Neural cell (in vitro differentiated cells): ENCODE results near the gene PTPRG.

Source experiments
- EP300 ChIP-seq: fragments of 450-650 bp; conservative IDR thresholded peaks from 2 replicates; pipeline ENCODE4 v1.6.1; 2014; ENCODE audit warnings: antibody characterized with exemption, mild to moderate bottlenecking, moderate library complexity; ENCODE audit not compliant: poor library complexity, severe bottlenecking
- EZH2 ChIP-seq: fragments of 200-600, 300-800 bp; shearing (Covaris generic), sonication (generic); IDR thresholded peaks from 2 replicates; pipeline ENCODE4 v1.6.1; 2014; ENCODE audit warnings: antibody characterized with exemption, low read length, borderline replicate concordance, mild to moderate bottlenecking; ENCODE audit not compliant: insufficient read depth, poor library complexity, severe bottlenecking
- POLR2AphosphoS5 ChIP-seq: IDR thresholded peaks from 2 replicates; pipeline ENCODE4 v1.6.1; 2012
- RAD21 ChIP-seq: fragments of 450-650 bp; conservative IDR thresholded peaks from 2 replicates; pipeline ENCODE4 v1.6.1; 2014; ENCODE audit warnings: antibody characterized with exemption, mild to moderate bottlenecking, moderate library complexity
- SMC3 ChIP-seq: fragments of 450-650 bp; conservative IDR thresholded peaks from 2 replicates; pipeline ENCODE4 v1.6.1; 2014; ENCODE audit warnings: antibody characterized with exemption, mild to moderate bottlenecking, moderate library complexity; ENCODE audit not compliant: poor library complexity
- TAF1 ChIP-seq: IDR thresholded peaks from 2 replicates; pipeline ENCODE4 v1.6.1; 2012; ENCODE audit warnings: low read depth
- TF ChIP-seq, protein P1 (sequence below): fragments of 450-650 bp; IDR thresholded peaks from 2 replicates; pipeline ENCODE4 v1.5.1; 2014; ENCODE audit warnings: antibody characterized with exemption, mild to moderate bottlenecking, moderate library complexity; ENCODE audit not compliant: poor library complexity, severe bottlenecking
- TF ChIP-seq, protein P2 (sequence below): IDR thresholded peaks from 2 replicates; pipeline ENCODE4 v1.6.1; 2012; ENCODE audit warnings: borderline replicate concordance

DNA sequence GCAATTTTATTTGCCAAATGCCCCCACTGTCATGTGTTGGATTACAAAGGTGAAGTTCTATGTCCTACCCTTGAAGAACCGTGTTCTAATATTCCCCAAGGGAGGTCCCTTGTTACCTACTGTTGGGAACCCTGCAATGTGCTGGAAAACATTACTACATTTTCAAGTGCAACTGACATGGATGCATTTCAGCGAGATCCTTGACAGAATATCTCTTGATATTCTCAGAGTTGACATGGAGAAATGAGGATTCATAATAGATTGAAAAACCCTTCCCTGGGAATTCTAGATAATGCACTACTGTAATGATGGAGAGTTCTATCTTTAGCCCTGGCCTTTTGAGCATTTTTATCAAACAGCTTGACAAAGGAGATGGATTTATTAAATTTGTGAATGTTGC lies 414.6 kb downstream of the PTPRG start:
- TF ChIP-seq EZH2 (no peak), SMC3 (no peak), RAD21 (no peak), POLR2AphosphoS5 (peak; percentile 71), EP300 (peak; percentile 92), TAF1 (no peak)
- TF ChIP-seq, protein P1, sequence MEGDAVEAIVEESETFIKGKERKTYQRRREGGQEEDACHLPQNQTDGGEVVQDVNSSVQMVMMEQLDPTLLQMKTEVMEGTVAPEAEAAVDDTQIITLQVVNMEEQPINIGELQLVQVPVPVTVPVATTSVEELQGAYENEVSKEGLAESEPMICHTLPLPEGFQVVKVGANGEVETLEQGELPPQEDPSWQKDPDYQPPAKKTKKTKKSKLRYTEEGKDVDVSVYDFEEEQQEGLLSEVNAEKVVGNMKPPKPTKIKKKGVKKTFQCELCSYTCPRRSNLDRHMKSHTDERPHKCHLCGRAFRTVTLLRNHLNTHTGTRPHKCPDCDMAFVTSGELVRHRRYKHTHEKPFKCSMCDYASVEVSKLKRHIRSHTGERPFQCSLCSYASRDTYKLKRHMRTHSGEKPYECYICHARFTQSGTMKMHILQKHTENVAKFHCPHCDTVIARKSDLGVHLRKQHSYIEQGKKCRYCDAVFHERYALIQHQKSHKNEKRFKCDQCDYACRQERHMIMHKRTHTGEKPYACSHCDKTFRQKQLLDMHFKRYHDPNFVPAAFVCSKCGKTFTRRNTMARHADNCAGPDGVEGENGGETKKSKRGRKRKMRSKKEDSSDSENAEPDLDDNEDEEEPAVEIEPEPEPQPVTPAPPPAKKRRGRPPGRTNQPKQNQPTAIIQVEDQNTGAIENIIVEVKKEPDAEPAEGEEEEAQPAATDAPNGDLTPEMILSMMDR: no peak
- TF ChIP-seq, protein P2, sequence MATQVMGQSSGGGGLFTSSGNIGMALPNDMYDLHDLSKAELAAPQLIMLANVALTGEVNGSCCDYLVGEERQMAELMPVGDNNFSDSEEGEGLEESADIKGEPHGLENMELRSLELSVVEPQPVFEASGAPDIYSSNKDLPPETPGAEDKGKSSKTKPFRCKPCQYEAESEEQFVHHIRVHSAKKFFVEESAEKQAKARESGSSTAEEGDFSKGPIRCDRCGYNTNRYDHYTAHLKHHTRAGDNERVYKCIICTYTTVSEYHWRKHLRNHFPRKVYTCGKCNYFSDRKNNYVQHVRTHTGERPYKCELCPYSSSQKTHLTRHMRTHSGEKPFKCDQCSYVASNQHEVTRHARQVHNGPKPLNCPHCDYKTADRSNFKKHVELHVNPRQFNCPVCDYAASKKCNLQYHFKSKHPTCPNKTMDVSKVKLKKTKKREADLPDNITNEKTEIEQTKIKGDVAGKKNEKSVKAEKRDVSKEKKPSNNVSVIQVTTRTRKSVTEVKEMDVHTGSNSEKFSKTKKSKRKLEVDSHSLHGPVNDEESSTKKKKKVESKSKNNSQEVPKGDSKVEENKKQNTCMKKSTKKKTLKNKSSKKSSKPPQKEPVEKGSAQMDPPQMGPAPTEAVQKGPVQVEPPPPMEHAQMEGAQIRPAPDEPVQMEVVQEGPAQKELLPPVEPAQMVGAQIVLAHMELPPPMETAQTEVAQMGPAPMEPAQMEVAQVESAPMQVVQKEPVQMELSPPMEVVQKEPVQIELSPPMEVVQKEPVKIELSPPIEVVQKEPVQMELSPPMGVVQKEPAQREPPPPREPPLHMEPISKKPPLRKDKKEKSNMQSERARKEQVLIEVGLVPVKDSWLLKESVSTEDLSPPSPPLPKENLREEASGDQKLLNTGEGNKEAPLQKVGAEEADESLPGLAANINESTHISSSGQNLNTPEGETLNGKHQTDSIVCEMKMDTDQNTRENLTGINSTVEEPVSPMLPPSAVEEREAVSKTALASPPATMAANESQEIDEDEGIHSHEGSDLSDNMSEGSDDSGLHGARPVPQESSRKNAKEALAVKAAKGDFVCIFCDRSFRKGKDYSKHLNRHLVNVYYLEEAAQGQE: peak; percentile 100
